OCI-LY7 (cell line): ENCODE results near the gene C2orf72. TPM values are rescaled to one million over a fixed set of nuclear protein-coding genes. Genes with fewer than 3 reads are reported as not detected.

ENCODE experiments used
- BruUV-seq: library from RNA; stranded (reverse); fragments of 400-500 nt; replicated peaks from 2 replicates; lab custom pipeline; 2021; lab: Mats Ljungman, UMichigan
- CTCF ChIA-PET: fragments of 300-600 bp; sonication (Branson Sonifier 250); formaldehyde crosslinking; loops from one replicate; lab custom pipeline; 2022; ENCODE audit warnings: antibody characterized with exemption; ENCODE audit not compliant: unreplicated experiment; lab: Charles Lee
- POLR2A ChIA-PET: fragments of 300-600 bp; sonication (Branson Sonifier 250); formaldehyde crosslinking; loops from one replicate; lab custom pipeline; 2022; ENCODE audit warnings: antibody characterized with exemption; lab: Charles Lee
- DNase-seq: peaks from one replicate; pipeline ENCODE4 v3.0.0-alpha.2; 2015; ENCODE audit warnings: low spot score
- H2AFZ ChIP-seq: fragments of 200-600 bp; sonication (generic), shearing (Covaris generic); 2 replicates; pipeline ENCODE4 v1.6.1; 2014; ENCODE audit warnings: mild to moderate bottlenecking, antibody characterized with exemption, low read length, moderate library complexity
- H3K27ac ChIP-seq: fragments of 200-600 bp; sonication (generic); 2 replicates; pipeline ENCODE4 v1.5.1; 2014; ENCODE audit warnings: mixed run types, low read depth, mild to moderate bottlenecking, moderate library complexity, low read length, inconsistent platforms; ENCODE audit not compliant: poor library complexity, severe bottlenecking
- H3K36me3 ChIP-seq: fragments of 200-600 bp; sonication (generic); 2 replicates; pipeline ENCODE4 v1.6.1; 2014; ENCODE audit warnings: mild to moderate bottlenecking, antibody characterized with exemption, low read length, moderate library complexity, mixed read lengths; ENCODE audit not compliant: insufficient read depth
- H3K4me1 ChIP-seq: fragments of 200-600 bp; sonication (generic); 2 replicates; pipeline ENCODE4 v1.5.1; 2014; ENCODE audit warnings: mild to moderate bottlenecking, low read length; ENCODE audit not compliant: insufficient read depth, poor library complexity, severe bottlenecking
- H3K4me2 ChIP-seq: fragments of 200-600 bp; sonication (generic); 2 replicates; pipeline ENCODE4 v1.6.1; 2014; ENCODE audit warnings: mild to moderate bottlenecking, low read length
- H3K4me3 ChIP-seq: fragments of 200-600 bp; sonication (generic); 2 replicates; pipeline ENCODE4 v1.5.1; 2014; ENCODE audit warnings: mild to moderate bottlenecking, low read depth, low read length; ENCODE audit not compliant: poor library complexity, severe bottlenecking
- H3K79me2 ChIP-seq: fragments of 200-600 bp; sonication (generic); 2 replicates; pipeline ENCODE4 v1.6.1; 2016; ENCODE audit warnings: low read depth, mild to moderate bottlenecking, low read length, moderate library complexity, mixed read lengths; ENCODE audit not compliant: insufficient read depth
- H3K9me2 ChIP-seq: fragments of 200-600 bp; sonication (generic); 2 replicates; pipeline ENCODE4 v1.6.1; 2016; ENCODE audit warnings: mild to moderate bottlenecking, low read length, mixed read lengths; ENCODE audit not compliant: insufficient read depth
- H3K9me3 ChIP-seq: fragments of 200-600 bp; sonication (generic); 2 replicates; pipeline ENCODE4 v1.6.1; 2014; ENCODE audit warnings: mild to moderate bottlenecking, mixed run types, low read length, mixed read lengths
- H4K20me1 ChIP-seq: fragments of 200-600 bp; sonication (generic); 2 replicates; pipeline ENCODE4 v1.6.1; 2014; ENCODE audit warnings: mild to moderate bottlenecking, antibody characterized with exemption, low read length, moderate library complexity, mixed read lengths; ENCODE audit not compliant: insufficient read depth
- EZH2phosphoT487 ChIP-seq: fragments of 200-600 bp; sonication (generic); IDR thresholded peaks from 2 replicates; pipeline ENCODE4 v1.6.1; 2018; ENCODE audit warnings: low read depth, borderline replicate concordance, mild to moderate bottlenecking, mixed run types, antibody characterized with exemption, low read length, moderate library complexity, mixed read lengths
- intact Hi-C: fragments of 100-400 bp; cut with micrococcal nuclease; formaldehyde crosslinking; loops from one replicate; pipeline ENCODE4 v1.10.0; 2022; ENCODE audit not compliant: unreplicated experiment
- total RNA-seq, 2 experiments: library from RNA; depleted of rRNA in 1 of 2; stranded (reverse); fragments of >200 nt in 1 of 2; shearing (Covaris generic) in 1 of 2; gene quantifications; 2 replicates each; pipeline ENCODE4 v1.2.3, GENCODE V29; 2014 to 2022
- TF ChIP-seq, protein P1 (sequence below): fragments of 200-600 bp; sonication (generic); conservative IDR thresholded peaks from 2 replicates; pipeline ENCODE4 v1.5.1; 2014; ENCODE audit warnings: mild to moderate bottlenecking, antibody characterized with exemption, low read length, moderate library complexity, mixed read lengths

The C2orf72 gene
- total RNA-seq, 2 experiments from 2014 or later, result not detected

- H3K27ac ChIP-seq, result no peak overlapping the region
- no peaks in the 10 kb centered on the region for H3K36me3 ChIP-seq
- H3K9me3 ChIP-seq, result no peaks in the 10 kb centered on the region
- H3K9me2 ChIP-seq, result no peaks in the 10 kb centered on the region
- no peaks in the 10 kb centered on the region for H3K79me2 ChIP-seq
- POLR2A ChIA-PET, result interaction anchor here (0.5 to 1.0 kb wide), 2 partner anchors 74 to 974 kb away, joined by 3 to 4 read pairs; no protein-coding TSS in a partner anchor
- no peak overlapping the region for H3K4me2 ChIP-seq
- no peaks in the 10 kb centered on the region for H4K20me1 ChIP-seq
- BruUV-seq, result no TSS peak
- no peak for DNase-seq
- TF ChIP-seq, protein P1, sequence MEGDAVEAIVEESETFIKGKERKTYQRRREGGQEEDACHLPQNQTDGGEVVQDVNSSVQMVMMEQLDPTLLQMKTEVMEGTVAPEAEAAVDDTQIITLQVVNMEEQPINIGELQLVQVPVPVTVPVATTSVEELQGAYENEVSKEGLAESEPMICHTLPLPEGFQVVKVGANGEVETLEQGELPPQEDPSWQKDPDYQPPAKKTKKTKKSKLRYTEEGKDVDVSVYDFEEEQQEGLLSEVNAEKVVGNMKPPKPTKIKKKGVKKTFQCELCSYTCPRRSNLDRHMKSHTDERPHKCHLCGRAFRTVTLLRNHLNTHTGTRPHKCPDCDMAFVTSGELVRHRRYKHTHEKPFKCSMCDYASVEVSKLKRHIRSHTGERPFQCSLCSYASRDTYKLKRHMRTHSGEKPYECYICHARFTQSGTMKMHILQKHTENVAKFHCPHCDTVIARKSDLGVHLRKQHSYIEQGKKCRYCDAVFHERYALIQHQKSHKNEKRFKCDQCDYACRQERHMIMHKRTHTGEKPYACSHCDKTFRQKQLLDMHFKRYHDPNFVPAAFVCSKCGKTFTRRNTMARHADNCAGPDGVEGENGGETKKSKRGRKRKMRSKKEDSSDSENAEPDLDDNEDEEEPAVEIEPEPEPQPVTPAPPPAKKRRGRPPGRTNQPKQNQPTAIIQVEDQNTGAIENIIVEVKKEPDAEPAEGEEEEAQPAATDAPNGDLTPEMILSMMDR, result no peak
- no peak for TF ChIP-seq EZH2phosphoT487
- no peak overlapping the region for H3K4me3 ChIP-seq
- CTCF ChIA-PET, result no interaction called here
- H3K4me1 ChIP-seq, result no peaks in the 10 kb centered on the region
- intact Hi-C loops, result no loop called here
- H2AFZ ChIP-seq, result no peak overlapping the region
Observed at GRCh38 chr2:231007286-231008098, 29.8 kb upstream of the C2orf72 start.

DNA sequence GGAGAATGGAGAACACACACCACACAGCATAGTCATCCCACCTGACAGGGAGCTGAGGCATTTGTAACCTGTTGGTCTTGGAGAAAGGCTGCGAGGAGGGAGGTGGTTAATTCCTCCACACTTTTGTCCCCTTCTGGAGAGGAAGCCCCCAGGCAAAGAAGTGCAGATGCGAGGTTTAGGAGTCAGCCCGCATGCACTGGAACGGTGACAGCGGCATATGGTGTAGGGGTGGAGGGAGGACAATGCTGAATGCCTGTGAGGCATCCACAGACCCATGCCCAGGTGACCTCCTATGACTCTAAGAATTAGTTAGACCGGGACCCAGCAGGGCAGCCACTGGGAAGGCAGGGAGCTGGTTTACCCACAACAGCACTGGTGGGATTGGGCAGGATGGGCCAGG is 29.2 kb upstream of the C2orf72 start:
- Histone ChIP-seq H3K79me2 (no peaks in the 10 kb centered on the region), H3K36me3 (no peaks in the 10 kb centered on the region), H3K9me3 (no peaks in the 10 kb centered on the region), H3K4me1 (no peaks in the 10 kb centered on the region), H4K20me1 (no peaks in the 10 kb centered on the region), H3K4me3 (no peak overlapping the region), H2AFZ (no peak overlapping the region), H3K27ac (no peak overlapping the region), H3K4me2 (no peak overlapping the region), H3K9me2 (no peaks in the 10 kb centered on the region)
- no peak for DNase-seq
- ChIA-PET CTCF (no interaction called here), POLR2A (interaction anchor here (1.0 kb wide), 1 partner anchor 74 kb away, joined by 4 read pairs; no protein-coding TSS in a partner anchor)
- TF ChIP-seq, protein P1, result no peak
- TF ChIP-seq EZH2phosphoT487, result no peak
- no TSS peak for BruUV-seq
- intact Hi-C loops, result no loop called here
